Stomach (tissue), 9 donors: ENCODE data around the gene FFAR3. TPM values are rescaled to one million over a fixed set of nuclear protein-coding genes. Genes with fewer than 3 reads are reported as not detected.

Source experiments
- DNase-seq, 2 donors: peaks; one replicate each; pipeline versions ENCODE4 v3.0.0 to v3.0.0-alpha.2; 2013 to 2019
- H3K27ac ChIP-seq, 5 donors: fragments of 200-600 bp in 4 of 5; sonication (generic) in 4 of 5; one replicate each; pipeline ENCODE4 v1.5.1; 2013 to 2019; ENCODE audit warnings: mild to moderate bottlenecking in 1 of 5, moderate library complexity in 1 of 5
- H3K27me3 ChIP-seq, 3 donors: fragments of 200-600 bp; sonication (generic); one replicate each; pipeline ENCODE4 v1.5.1; 2017 to 2019; ENCODE audit warnings: mixed run types in 1 of 3
- H3K36me3 ChIP-seq, 4 donors: fragments of 200-600 bp; sonication (generic); 1 replicate in 3 of 4; 2 replicates in 1 of 4; pipeline ENCODE4 v1.5.1; 2016 to 2019
- H3K4me1 ChIP-seq, 4 donors: fragments of 200-600 bp; sonication (generic); one replicate each; pipeline ENCODE4 v1.5.1; 2016 to 2019
- H3K4me3 ChIP-seq, 4 donors: fragments of 200-600 bp; sonication (generic) in 3 of 4; one replicate each; pipeline ENCODE4 v1.5.1; 2016 to 2019; ENCODE audit warnings: mild to moderate bottlenecking in 1 of 4
- H3K9me3 ChIP-seq, 4 donors: fragments of 200-600 bp; sonication (generic); one replicate each; pipeline ENCODE4 v1.5.1; 2016 to 2019
- CTCF ChIP-seq, 7 experiments: fragments of 450-650 bp in 4 of 7; fragments of 200-600 bp in 3 of 7; sonication (generic) in 3 of 7; IDR thresholded peaks; one replicate each; pipeline ENCODE4 v1.5.1; 2016 to 2019; ENCODE audit warnings: antibody characterized with exemption in 7 of 7, control low read depth in 2 of 7, mild to moderate bottlenecking in 1 of 7
- EP300 ChIP-seq: sonication (generic); formaldehyde crosslinking; IDR thresholded peaks from one replicate; pipeline ENCODE4 v1.6.1; 2017; ENCODE audit warnings: antibody characterized with exemption
- POLR2A ChIP-seq, 4 donors: fragments of 450-650 bp; IDR thresholded peaks; one replicate each; pipeline ENCODE4 v1.6.1; 2016; ENCODE audit warnings: antibody characterized with exemption in 4 of 4, control low read depth in 2 of 4, mild to moderate bottlenecking in 1 of 4, moderate library complexity in 1 of 4
- POLR2AphosphoS5 ChIP-seq, 3 donors: sonication (generic); formaldehyde crosslinking; IDR thresholded peaks; one replicate each; pipeline ENCODE4 v1.6.1; 2016; ENCODE audit warnings: antibody characterized with exemption in 3 of 3
- WGBS, 5 donors: extraction: QIAGEN DNeasy Blood & Tissue Kit in 3 of 5; methylation state at CpG; one replicate each; pipeline versions ENCODE4 v1.1.5 to v1.1.7; 2013 to 2018; 5-methylcytosine and 5-hydroxymethylcytosine counted together
- intact Hi-C: fragments of 100-400 bp; cut with DNase I; formaldehyde crosslinking; loops from one replicate; pipeline ENCODE4 v1.15.1; 2023; ENCODE audit warnings: low total_unique reads
- polyA plus RNA-seq, 3 donors: library from polyadenylated mRNA; stranded (reverse); fragments of 200-250 nt; gene quantifications; one replicate each; pipeline ENCODE4 v1.2.3, GENCODE V29; 2013
- total RNA-seq, 5 donors: library from RNA; depleted of rRNA; stranded (reverse); fragments of >200 nt; gene quantifications; one replicate each; pipeline versions ENCODE4 v1.1.0 to v1.2.3, GENCODE V29; 2014 to 2016
- donor health status: healthy with polysubstance abuse.
- donor health status: Bipolar disorder and iron deficiency.
- donor health status: healthy.

FFAR3 gene
- total and polyA plus RNA-seq, 8 donors, result 0.30 to 0.56 TPM; not detected in 6

GRCh38 chr19:35362261-35363000 lies 4.2 kb downstream of the FFAR3 start:
- intact Hi-C loops, result no loop called here
- Histone ChIP-seq H3K27ac (no peak overlapping the region), H3K9me3 (no peaks in the 10 kb centered on the region), H3K4me3 (no peak overlapping the region), H3K4me1 (peaks cover 0 to 13% (median 7%) of the 10 kb centered on the region in 4 donors), H3K36me3 (no peaks in the 10 kb centered on the region), H3K27me3 (no peaks in the 10 kb centered on the region)
- 72 to 91% (median 84%) methylated on average over 9 to 14 of the region's 14 CpGs; no CpG with 5 or more reads in 1 of the 5 donors for WGBS, 5 donors
- peak in 1 of 2 donors; percentile 17 for DNase-seq
- TF ChIP-seq POLR2A (IDR thresholded peaks at IDR 0.05), result no peak
- no peak for TF ChIP-seq CTCF (IDR thresholded peaks at IDR 0.05)
- no peak for TF ChIP-seq EP300
- TF ChIP-seq POLR2AphosphoS5 (IDR thresholded peaks at IDR 0.05), result no peak

DNA sequence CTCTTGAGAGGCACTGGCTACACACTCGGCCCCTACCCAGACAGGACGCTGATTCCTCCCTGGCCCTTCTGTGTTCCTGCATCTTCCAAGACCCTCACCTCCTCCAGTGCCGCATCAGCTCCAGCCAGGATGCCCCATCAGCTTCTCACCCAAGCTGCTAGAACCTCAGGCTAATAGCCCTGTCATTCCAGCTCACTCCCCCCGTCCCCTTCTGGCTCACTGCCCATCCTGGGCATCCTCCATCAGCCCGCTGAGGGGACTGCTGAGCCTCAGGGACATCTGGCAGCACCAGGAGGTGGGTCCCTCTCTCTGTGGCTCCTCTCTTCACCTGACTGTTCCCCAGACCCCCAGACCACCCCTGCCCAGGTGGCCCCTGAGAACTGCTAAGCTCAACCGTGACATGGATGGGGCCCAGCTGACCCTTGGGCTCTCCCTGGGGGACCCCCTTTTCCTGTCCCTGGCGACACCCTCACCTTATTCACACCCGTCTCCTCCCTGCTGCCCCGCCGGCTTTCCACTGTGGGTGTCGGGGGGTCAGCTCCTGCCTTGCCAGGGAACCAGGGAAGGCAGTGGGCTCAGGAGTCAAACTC lies 4.8 kb downstream of the FFAR3 start:
- WGBS, 5 donors, result 78 to 91% (median 86%) methylated on average over 10 to 11 of the region's 11 CpGs; no CpG with 5 or more reads in 1 of the 5 donors
- H3K27ac ChIP-seq, result no peak overlapping the region
- H3K4me1 ChIP-seq, result peaks cover 0 to 6% (median 2%) of the 10 kb centered on the region in 4 donors
- TF ChIP-seq POLR2A (IDR thresholded peaks at IDR 0.05) (no peak), CTCF (IDR thresholded peaks at IDR 0.05) (no peak), POLR2AphosphoS5 (IDR thresholded peaks at IDR 0.05) (no peak)
- peak in 1 of 2 donors; percentile 14 for DNase-seq
- intact Hi-C loops, result no loop called here
- H3K4me3 ChIP-seq, result no peak overlapping the region
- H3K36me3 ChIP-seq, result no peaks in the 10 kb centered on the region
- no peaks in the 10 kb centered on the region for H3K27me3 ChIP-seq
- H3K9me3 ChIP-seq, result no peaks in the 10 kb centered on the region

- H3K4me1 ChIP-seq, result peaks cover 0 to 3% (median 0%) of the 10 kb centered on the region in 4 donors
- no peaks in the 10 kb centered on the region for H3K36me3 ChIP-seq
- DNase-seq, result peak in 1 of 2 donors; percentile 20
- TF ChIP-seq EP300 (no peak), POLR2A (IDR thresholded peaks at IDR 0.05) (no peak), CTCF (IDR thresholded peaks at IDR 0.05) (no peak), POLR2AphosphoS5 (IDR thresholded peaks at IDR 0.05) (no peak)
- no peaks in the 10 kb centered on the region for H3K9me3 ChIP-seq
- no peak overlapping the region for H3K27ac ChIP-seq
- no peaks in the 10 kb centered on the region for H3K27me3 ChIP-seq
- intact Hi-C loops, result no loop called here
- H3K4me3 ChIP-seq, result no peak overlapping the region
- WGBS, 5 donors, result 84 to 88% (median 86%) methylated on average over 15 to 19 of the region's 19 CpGs; no CpG with 5 or more reads in 1 of the 5 donors
These were observed 5.6 kb downstream of the FFAR3 start for GRCh38 chr19:35363711-35364425.

DNA sequence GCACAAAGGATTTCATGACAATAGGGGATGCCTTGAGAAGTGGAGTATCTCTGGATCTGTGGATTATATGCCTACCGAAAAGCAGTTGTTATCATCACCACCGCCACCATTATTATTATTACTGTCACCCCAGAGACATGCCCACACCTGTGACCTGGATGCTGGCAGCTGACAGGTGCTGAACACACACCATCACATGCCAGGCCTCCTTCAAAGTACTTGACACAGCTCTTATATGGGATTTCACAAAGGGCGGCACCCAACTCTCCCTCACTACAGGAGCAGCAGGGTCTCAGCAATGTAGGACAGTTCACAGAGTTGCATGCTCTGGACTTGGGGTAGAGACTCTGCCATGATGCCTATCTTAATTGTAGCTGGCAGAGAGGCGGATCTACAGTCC lies 7.0 kb downstream of the FFAR3 start:
- H3K4me3 ChIP-seq, result no peak overlapping the region
- no peaks in the 10 kb centered on the region for H3K36me3 ChIP-seq
- peaks cover 0 to 3% (median 0%) of the 10 kb centered on the region in 4 donors for H3K4me1 ChIP-seq
- peak in 1 of 2 donors; percentile 13 for DNase-seq
- H3K27ac ChIP-seq, result no peak overlapping the region
- 91 to 97% (median 95%) methylated on average over 4 of the region's 4 CpGs; no CpG with 5 or more reads in 1 of the 5 donors for WGBS, 5 donors
- TF ChIP-seq CTCF (IDR thresholded peaks at IDR 0.05) (no peak), POLR2AphosphoS5 (IDR thresholded peaks at IDR 0.05) (no peak), EP300 (no peak), POLR2A (IDR thresholded peaks at IDR 0.05) (no peak)
- no peaks in the 10 kb centered on the region for H3K27me3 ChIP-seq
- intact Hi-C loops, result no loop called here
- no peaks in the 10 kb centered on the region for H3K9me3 ChIP-seq
